ENCODE data around the gene SLC25A26.

The SLC25A26 gene

GRCh38 chr3:66380200-66380932 lies 159.6 kb downstream of the SLC25A26 start:
- DNase-seq, result no peak

- DNase-seq, result no peak
Measured at GRCh38 chr3:66381626-66382025, 160.8 kb downstream of the SLC25A26 start.

- no peak for DNase-seq
Measured at GRCh38 chr3:66382142-66382541, 161.3 kb downstream of the SLC25A26 start.

GRCh38 chr3:66383023-66383422 lies 162.2 kb downstream of the SLC25A26 start:
- DNase-seq, result no peak

- DNase-seq, result no peak
Measured at GRCh38 chr3:66383998-66384745, 163.4 kb downstream of the SLC25A26 start.

GRCh38 chr3:66385066-66385465 lies 164.3 kb downstream of the SLC25A26 start:
- no peak for DNase-seq

- no peak for DNase-seq
Measured at GRCh38 chr3:66386011-66386924, 165.5 kb downstream of the SLC25A26 start.

GRCh38 chr3:66386925-66387650 lies 166.3 kb downstream of the SLC25A26 start:
- DNase-seq, result no peak

GRCh38 chr3:66390013-66390412 lies 169.2 kb downstream of the SLC25A26 start:
- DNase-seq, result no peak

- peak in 1 of 2 experiments; percentile 38 for DNase-seq
Measured at GRCh38 chr3:66392512-66392911, 171.7 kb downstream of the SLC25A26 start.

GRCh38 chr3:66392966-66393332 lies 172.1 kb downstream of the SLC25A26 start:
- DNase-seq, result peak; percentile 6 to 52

GRCh38 chr3:66393333-66394005 lies 172.7 kb downstream of the SLC25A26 start:
- DNase-seq, result no peak

GRCh38 chr3:66394019-66394752 lies 173.4 kb downstream of the SLC25A26 start:
- no peak for DNase-seq

- no peak for DNase-seq
Measured at GRCh38 chr3:66394753-66395249, 174.0 kb downstream of the SLC25A26 start.

GRCh38 chr3:66395635-66396034 lies 174.8 kb downstream of the SLC25A26 start:
- no peak for DNase-seq

GRCh38 chr3:66396161-66396760 lies 175.5 kb downstream of the SLC25A26 start:
- DNase-seq, result no peak

- peak in 1 of 2 experiments; percentile 19 for DNase-seq
Measured at GRCh38 chr3:66396888-66397287, 176.1 kb downstream of the SLC25A26 start.

- no peak for DNase-seq
Measured at GRCh38 chr3:66397745-66398144, 176.9 kb downstream of the SLC25A26 start.

GRCh38 chr3:66398228-66399025 lies 177.6 kb downstream of the SLC25A26 start:
- peak; percentile 91 to 98 for DNase-seq
